OCI-LY3 (cell line): Measurements from ENCODE around the gene ADIG.

Source experiments
- H2AFZ ChIP-seq: fragments of 200-600, 300-600 bp; shearing (Covaris generic); 2 replicates; pipeline ENCODE4 v1.6.0; 2014; ENCODE audit warnings: antibody characterized with exemption, low read depth, low read length
- H3K27ac ChIP-seq: fragments of 200-600, 300-600 bp; sonication (generic); 2 replicates; pipeline ENCODE4 v1.5.1; 2014; ENCODE audit warnings: mild to moderate bottlenecking, low read length, moderate library complexity, mixed read lengths
- H3K27me3 ChIP-seq: fragments of 200-600, 300-600 bp; sonication (generic); 2 replicates; pipeline ENCODE4 v1.6.1; 2014; ENCODE audit warnings: low read depth, low read length, mixed read lengths
- H3K36me3 ChIP-seq: fragments of 200-600, 300-600 bp; sonication (generic); replicated peaks from 2 replicates; pipeline ENCODE3; 2014; ENCODE audit warnings: low read depth, low read length, mixed read lengths
- H3K4me1 ChIP-seq: fragments of 300-600, 200-600 bp; sonication (generic); 2 replicates; pipeline ENCODE4 v1.6.1; 2014; ENCODE audit warnings: low read length, mixed read lengths
- H3K4me2 ChIP-seq: fragments of 200-600, 300-600 bp; sonication (generic); 2 replicates; pipeline ENCODE4 v1.6.1; 2014; ENCODE audit warnings: low read length, mixed read lengths
- H3K4me3 ChIP-seq: fragments of 300-600, 200-600 bp; sonication (generic); 2 replicates; pipeline ENCODE4 v1.5.1; 2014; ENCODE audit warnings: antibody characterized with exemption, mild to moderate bottlenecking, low read length, moderate library complexity
- H3K79me2 ChIP-seq: fragments of 300-600, 200-600 bp; shearing (Covaris generic); 2 replicates; pipeline ENCODE4 v1.6.1; 2014; ENCODE audit warnings: mild to moderate bottlenecking, low read length, mixed read lengths
- H3K9ac ChIP-seq: fragments of 300-600, 200-600 bp; shearing (Covaris generic); 2 replicates; pipeline ENCODE4 v1.6.0; 2014; ENCODE audit warnings: mild to moderate bottlenecking, low read length, moderate library complexity
- H3K9me3 ChIP-seq: fragments of 200-600, 300-600 bp; shearing (Covaris generic); 2 replicates; pipeline ENCODE4 v1.6.1; 2014; ENCODE audit warnings: low read length, mixed read lengths; ENCODE audit not compliant: insufficient read depth
- H4K20me1 ChIP-seq: fragments of 200-600, 300-600 bp; sonication (generic); 2 replicates; pipeline ENCODE4 v1.6.1; 2016; ENCODE audit warnings: low read length, mixed read lengths; ENCODE audit not compliant: insufficient read depth
- EZH2phosphoT487 ChIP-seq: fragments of 200-600 bp; shearing (Covaris generic); IDR thresholded peaks from 2 replicates; pipeline ENCODE4 v1.6.1; 2018; ENCODE audit warnings: antibody characterized with exemption, mixed run types, low read depth
- TF ChIP-seq, protein P1 (sequence below): fragments of 200-600, 300-600 bp; sonication (generic); IDR thresholded peaks from 2 replicates; pipeline ENCODE4 v1.5.1; 2014; ENCODE audit warnings: antibody characterized with exemption, low read length, low read depth

ADIG gene

DNA sequence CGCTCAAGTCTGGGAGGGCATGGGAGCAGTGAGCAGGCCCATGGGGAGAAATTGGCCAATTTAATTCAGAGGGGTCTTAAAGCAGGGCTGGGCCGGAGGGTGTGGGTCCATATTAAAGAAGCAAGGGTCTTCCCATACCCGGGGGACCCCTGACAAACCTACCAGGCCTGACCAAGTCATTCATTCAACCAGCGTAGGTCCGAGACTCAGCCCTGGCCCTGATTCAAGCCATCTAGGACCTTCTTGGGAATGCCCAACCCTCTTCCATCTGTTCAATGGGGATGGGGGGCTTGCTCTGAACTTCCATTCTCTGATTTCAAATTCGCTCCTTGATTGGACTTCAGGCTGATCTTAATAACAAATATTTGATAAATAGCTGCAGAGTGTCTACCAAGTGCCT lies 7.3 kb downstream of the ADIG start:
- H3K9me3 ChIP-seq, result no peaks in the 10 kb centered on the region
- no peaks in the 10 kb centered on the region for H3K36me3 ChIP-seq
- H3K4me3 ChIP-seq, result no peak overlapping the region
- H3K27ac ChIP-seq, result no peak overlapping the region
- no peaks in the 10 kb centered on the region for H3K27me3 ChIP-seq
- H3K79me2 ChIP-seq, result no peaks in the 10 kb centered on the region
- no peak for TF ChIP-seq EZH2phosphoT487
- TF ChIP-seq, protein P1, sequence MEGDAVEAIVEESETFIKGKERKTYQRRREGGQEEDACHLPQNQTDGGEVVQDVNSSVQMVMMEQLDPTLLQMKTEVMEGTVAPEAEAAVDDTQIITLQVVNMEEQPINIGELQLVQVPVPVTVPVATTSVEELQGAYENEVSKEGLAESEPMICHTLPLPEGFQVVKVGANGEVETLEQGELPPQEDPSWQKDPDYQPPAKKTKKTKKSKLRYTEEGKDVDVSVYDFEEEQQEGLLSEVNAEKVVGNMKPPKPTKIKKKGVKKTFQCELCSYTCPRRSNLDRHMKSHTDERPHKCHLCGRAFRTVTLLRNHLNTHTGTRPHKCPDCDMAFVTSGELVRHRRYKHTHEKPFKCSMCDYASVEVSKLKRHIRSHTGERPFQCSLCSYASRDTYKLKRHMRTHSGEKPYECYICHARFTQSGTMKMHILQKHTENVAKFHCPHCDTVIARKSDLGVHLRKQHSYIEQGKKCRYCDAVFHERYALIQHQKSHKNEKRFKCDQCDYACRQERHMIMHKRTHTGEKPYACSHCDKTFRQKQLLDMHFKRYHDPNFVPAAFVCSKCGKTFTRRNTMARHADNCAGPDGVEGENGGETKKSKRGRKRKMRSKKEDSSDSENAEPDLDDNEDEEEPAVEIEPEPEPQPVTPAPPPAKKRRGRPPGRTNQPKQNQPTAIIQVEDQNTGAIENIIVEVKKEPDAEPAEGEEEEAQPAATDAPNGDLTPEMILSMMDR, result no peak
- H3K4me2 ChIP-seq, result no peak overlapping the region
- no peak overlapping the region for H3K9ac ChIP-seq
- H3K4me1 ChIP-seq, result peaks cover 2% of the 10 kb centered on the region; the same call in 1 of the 2 replicates
- H2AFZ ChIP-seq, result no peak overlapping the region
- H4K20me1 ChIP-seq, result no peaks in the 10 kb centered on the region; the same call in 1 of the 2 replicates

DNA sequence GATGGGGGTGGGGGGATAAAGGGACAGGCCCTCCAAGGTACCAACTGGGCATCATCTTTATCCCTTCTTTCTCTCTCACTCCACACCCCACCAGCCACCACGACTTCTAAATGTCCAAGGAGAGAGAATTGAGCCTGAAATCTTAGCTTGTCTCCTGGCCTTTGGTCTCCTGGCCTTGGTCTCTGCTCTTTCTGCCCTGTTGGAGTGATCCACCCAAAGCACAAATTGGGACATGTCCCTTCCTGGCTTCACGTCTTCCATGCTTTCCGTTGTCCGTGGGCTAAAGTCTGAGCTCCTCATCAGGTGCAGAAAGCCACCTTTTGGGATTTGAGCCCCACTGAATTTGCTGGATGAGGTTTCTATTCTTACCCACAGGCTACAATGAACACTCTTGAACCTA lies 8.4 kb downstream of the ADIG start:
- Histone ChIP-seq H3K27ac (no peak overlapping the region), H3K9me3 (no peaks in the 10 kb centered on the region), H3K9ac (no peak overlapping the region), H2AFZ (no peak overlapping the region), H3K4me2 (no peak overlapping the region), H4K20me1 (no peaks in the 10 kb centered on the region; the same call in 1 of the 2 replicates), H3K4me3 (no peak overlapping the region), H3K36me3 (no peaks in the 10 kb centered on the region), H3K79me2 (no peaks in the 10 kb centered on the region), H3K27me3 (no peaks in the 10 kb centered on the region), H3K4me1 (peaks cover 2% of the 10 kb centered on the region; the same call in 1 of the 2 replicates)
- TF ChIP-seq, protein P1, result no peak
- TF ChIP-seq EZH2phosphoT487, result no peak

DNA sequence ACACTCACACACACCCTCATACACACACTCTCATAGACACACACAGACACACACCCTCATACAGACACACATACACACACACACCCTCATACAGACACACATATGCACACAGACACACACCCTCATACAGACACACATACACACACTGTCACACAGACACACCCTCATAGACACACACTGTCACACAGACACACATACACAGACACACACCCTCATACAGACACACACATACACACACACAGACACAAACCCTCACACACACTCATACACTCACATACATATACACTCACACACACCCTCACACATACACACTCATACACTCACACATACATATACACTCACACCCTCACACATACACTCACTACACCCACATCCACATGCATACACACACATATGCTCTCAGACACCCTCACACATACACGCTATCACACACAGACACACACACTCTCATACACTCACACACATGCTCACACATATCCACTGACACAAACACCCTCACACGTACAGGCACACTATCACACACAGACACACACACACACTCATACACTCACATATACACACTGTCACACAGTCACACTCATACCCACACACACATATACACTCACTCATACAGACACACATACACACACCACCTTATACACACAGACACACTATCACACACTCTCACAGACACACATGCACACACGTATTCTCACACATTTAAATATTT lies 9.1 kb downstream of the ADIG start:
- H3K9ac ChIP-seq, result no peak overlapping the region
- TF ChIP-seq, protein P1, result no peak
- no peak for TF ChIP-seq EZH2phosphoT487
- H3K4me3 ChIP-seq, result no peak overlapping the region
- no peaks in the 10 kb centered on the region for H3K36me3 ChIP-seq
- no peaks in the 10 kb centered on the region for H3K9me3 ChIP-seq
- H3K79me2 ChIP-seq, result no peaks in the 10 kb centered on the region
- H4K20me1 ChIP-seq, result no peaks in the 10 kb centered on the region; the same call in 1 of the 2 replicates
- no peak overlapping the region for H3K27ac ChIP-seq
- H2AFZ ChIP-seq, result no peak overlapping the region
- H3K27me3 ChIP-seq, result no peaks in the 10 kb centered on the region
- H3K4me1 ChIP-seq, result peaks cover 2% of the 10 kb centered on the region; the same call in 1 of the 2 replicates
- H3K4me2 ChIP-seq, result no peak overlapping the region

DNA sequence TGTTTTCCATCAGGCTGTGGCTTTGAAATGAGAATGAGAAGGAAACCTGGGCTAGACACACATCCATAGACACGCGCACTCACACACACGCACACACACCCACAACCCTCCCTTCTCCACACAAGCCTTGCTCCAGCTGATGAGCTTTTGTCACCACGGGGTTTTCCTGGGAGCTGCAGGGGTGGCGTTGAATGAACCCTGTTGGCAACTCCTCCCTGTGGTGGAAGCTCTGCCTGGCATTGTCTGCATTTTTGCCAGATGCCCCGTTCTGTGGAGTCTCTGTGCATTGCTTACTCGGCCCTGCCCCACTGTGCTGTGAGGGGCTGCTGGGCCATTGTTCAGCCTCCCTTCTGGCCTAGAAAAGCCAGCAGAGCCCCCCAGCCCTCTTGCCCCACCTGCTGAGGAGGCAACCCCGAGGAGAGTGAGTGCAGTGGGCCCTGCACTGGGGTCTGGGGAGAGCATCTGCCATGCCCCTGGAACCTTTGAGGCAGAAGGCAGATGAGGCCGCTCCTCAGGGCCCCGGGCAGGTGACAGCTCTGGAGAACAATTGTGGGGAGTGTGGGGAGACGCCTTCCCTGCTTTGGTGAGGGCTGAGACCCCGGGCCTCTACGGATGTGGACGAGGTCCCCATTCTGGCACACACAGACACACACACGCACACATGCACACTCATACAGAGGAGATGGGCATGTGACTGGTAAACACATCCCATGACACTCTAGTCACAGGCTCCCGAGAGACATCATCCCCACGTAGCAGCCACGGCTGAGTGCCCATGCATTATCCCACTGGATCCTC lies 9.9 kb downstream of the ADIG start:
- Histone ChIP-seq H3K4me2 (no peak overlapping the region), H3K9me3 (no peaks in the 10 kb centered on the region), H4K20me1 (no peaks in the 10 kb centered on the region; the same call in 1 of the 2 replicates), H3K36me3 (no peaks in the 10 kb centered on the region), H3K79me2 (no peaks in the 10 kb centered on the region), H3K4me3 (no peak overlapping the region), H3K27ac (no peak overlapping the region), H3K27me3 (no peaks in the 10 kb centered on the region), H2AFZ (no peak overlapping the region), H3K9ac (no peak overlapping the region), H3K4me1 (peaks cover 2% of the 10 kb centered on the region; the same call in 1 of the 2 replicates)
- TF ChIP-seq, protein P1, result no peak
- no peak for TF ChIP-seq EZH2phosphoT487
